Measurements from ENCODE around the gene CCDC102A.
"Not testable (repeated sequence)": the region's sequence is repeated elsewhere in the genome, so short reads cannot be mapped to it uniquely, and the experiment has no call there.

The CCDC102A gene

GRCh38 chr16:57536306-57537193, at the start of gene CCDC102A:
CCDC102A (minus strand) TSS chr16:57536571; CDS start chr16:57529177, 7,394 bp downstream.
- DNase-seq = no peak

- peak; percentile 11 for DNase-seq
Measured at GRCh38 chr16:57585051-57585687, 48.8 kb upstream of the CCDC102A start.

- no peak for DNase-seq
Measured at GRCh38 chr16:57579361-57579665, 42.9 kb upstream of the CCDC102A start.

- no peak for DNase-seq
Measured at GRCh38 chr16:57578521-57579360, 42.4 kb upstream of the CCDC102A start.

GRCh38 chr16:57577691-57578224, 41.4 kb upstream of the CCDC102A start:
- DNase-seq = no peak

GRCh38 chr16:57577214-57577613, 40.8 kb upstream of the CCDC102A start:
- DNase-seq = no peak

- peak; percentile 51 for DNase-seq
Measured at GRCh38 chr16:57576429-57576870, 40.1 kb upstream of the CCDC102A start.

- DNase-seq = no peak
Measured at GRCh38 chr16:57575468-57576277, 39.3 kb upstream of the CCDC102A start.

- DNase-seq = no peak
Measured at GRCh38 chr16:57574646-57575467, 38.5 kb upstream of the CCDC102A start.

GRCh38 chr16:57574086-57574485, 37.7 kb upstream of the CCDC102A start:
- DNase-seq = no peak

- no peak for DNase-seq
Measured at GRCh38 chr16:57572978-57573728, 36.8 kb upstream of the CCDC102A start.

- DNase-seq = no peak
Measured at GRCh38 chr16:57571098-57571497, 34.7 kb upstream of the CCDC102A start.

GRCh38 chr16:57570301-57571070, 34.1 kb upstream of the CCDC102A start:
- no peak for DNase-seq

- no peak for DNase-seq
Measured at GRCh38 chr16:57569306-57569946, 33.1 kb upstream of the CCDC102A start.

- not testable (repeated sequence) for DNase-seq
Measured at GRCh38 chr16:57568772-57569171, 32.4 kb upstream of the CCDC102A start.

- DNase-seq = no peak
Measured at GRCh38 chr16:57568173-57568678, 31.9 kb upstream of the CCDC102A start.

- no peak for DNase-seq
Measured at GRCh38 chr16:57567691-57568090, 31.3 kb upstream of the CCDC102A start.

GRCh38 chr16:57566436-57566835, 30.1 kb upstream of the CCDC102A start:
- DNase-seq = no peak

GRCh38 chr16:57565461-57565860, 29.1 kb upstream of the CCDC102A start:
- no peak for DNase-seq
